CD4-positive, alpha-beta T cell treated with Interleukin-21 for 1 hour (primary cell): ENCODE data around the gene VTI1A.

Source experiments
- DNase-seq: peaks from one replicate; pipeline ENCODE4 v3.0.0-alpha.2; 2020

The VTI1A gene

GRCh38 chr10:112593023-112593422 is 146.0 kb downstream of the VTI1A start:
- DNase-seq: no peak

GRCh38 chr10:112601214-112602090 is 154.4 kb downstream of the VTI1A start:
- no peak for DNase-seq

- DNase-seq: no peak
Observed at GRCh38 chr10:112603062-112603461, 156.0 kb downstream of the VTI1A start.

- DNase-seq: no peak
Observed at GRCh38 chr10:112605063-112605462, 158.0 kb downstream of the VTI1A start.

GRCh38 chr10:112607506-112607905 is 160.5 kb downstream of the VTI1A start:
- no peak for DNase-seq

- DNase-seq: no peak
Observed at GRCh38 chr10:112613620-112614019, 166.6 kb downstream of the VTI1A start.

- no peak for DNase-seq
Observed at GRCh38 chr10:112614072-112614471, 167.1 kb downstream of the VTI1A start.

- DNase-seq: no peak
Observed at GRCh38 chr10:112614586-112614985, 167.6 kb downstream of the VTI1A start.

- no peak for DNase-seq
Observed at GRCh38 chr10:112615269-112615668, 168.3 kb downstream of the VTI1A start.

- no peak for DNase-seq
Observed at GRCh38 chr10:112616647-112617046, 169.6 kb downstream of the VTI1A start.

GRCh38 chr10:112618814-112619213 is 171.8 kb downstream of the VTI1A start:
- no peak for DNase-seq

GRCh38 chr10:112619556-112619955 is 172.5 kb downstream of the VTI1A start:
- DNase-seq: no peak

GRCh38 chr10:112622786-112623185 is 175.8 kb downstream of the VTI1A start:
- no peak for DNase-seq

- DNase-seq: no peak
Observed at GRCh38 chr10:112624546-112625048, 177.6 kb downstream of the VTI1A start.

- DNase-seq: no peak
Observed at GRCh38 chr10:112628951-112629609, 182.1 kb downstream of the VTI1A start.

GRCh38 chr10:112631501-112632400 is 184.7 kb downstream of the VTI1A start:
- no peak for DNase-seq

GRCh38 chr10:112634096-112634830 is 187.2 kb downstream of the VTI1A start:
- DNase-seq: no peak

GRCh38 chr10:112637901-112638300 is 190.9 kb downstream of the VTI1A start:
- DNase-seq: no peak

GRCh38 chr10:112639298-112639697 is 192.3 kb downstream of the VTI1A start:
- DNase-seq: no peak

- no peak for DNase-seq
Observed at GRCh38 chr10:112640638-112641037, 193.6 kb downstream of the VTI1A start.

GRCh38 chr10:112643600-112644264 is 196.7 kb downstream of the VTI1A start:
- DNase-seq: no peak

GRCh38 chr10:112644265-112644645 is 197.2 kb downstream of the VTI1A start:
- DNase-seq: no peak
